Sciatic nerve (tissue), 2 donors: ENCODE data around the gene PMF1. TPM values are rescaled to one million over a fixed set of nuclear protein-coding genes. Genes with fewer than 3 reads are reported as not detected.

Experiments used
- ATAC-seq: fragments of 200-7000 bp; cut with Tn5 transposase; one replicate; pipeline ENCODE4 v1.9.1; 2020; ENCODE audit warnings: mild to moderate bottlenecking, moderate library complexity
- DNase-seq: peaks from one replicate; pipeline ENCODE4 v3.0.0-alpha.2; 2020; ENCODE audit warnings: low spot score
- intact Hi-C: fragments of 100-400 bp; cut with DNase I; formaldehyde crosslinking; loops from one replicate; pipeline ENCODE4 v1.14.2; 2022
- total RNA-seq: library from RNA; stranded (reverse); fragmentation: NEBNext Ultra II Directional; extraction: Animal tissue kit (Norgen Biotek cat#: 25700); gene quantifications from one replicate; pipeline ENCODE4 v1.2.1, GENCODE V29; 2021
- donor health status: DM: no; HTN: no; CAD: no.
- donor health status: DM: no; HTN: no; CAD: no.

The PMF1 gene
- total RNA-seq, 1 donor from 2014 or later: 37.4 TPM

DNA sequence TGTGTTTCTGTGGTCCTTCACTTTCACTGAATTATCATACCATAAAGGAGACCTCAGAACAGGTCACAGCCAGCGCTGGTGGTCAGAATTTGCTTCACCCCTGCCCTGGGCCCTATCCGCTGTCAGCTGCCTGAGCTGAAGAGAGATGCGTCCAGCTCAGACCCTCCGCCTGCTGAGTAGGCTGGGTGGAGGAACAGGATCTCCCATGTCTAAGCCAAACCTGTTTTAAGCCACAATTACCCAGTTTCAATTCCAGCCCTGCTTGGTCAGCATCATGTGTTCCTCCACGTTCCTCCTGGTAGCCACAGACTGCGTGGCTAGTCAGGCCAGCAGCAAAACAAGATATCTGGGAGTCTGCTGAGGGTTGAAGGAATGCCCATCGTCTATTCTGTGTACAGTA lies 15.7 kb downstream of the PMF1 start:
- ATAC-seq (no peak), DNase-seq (no peak)
- intact Hi-C loops: loop anchor here (2.0 kb wide), 1 partner anchor 82 kb away; no protein-coding TSS in a partner anchor

DNA sequence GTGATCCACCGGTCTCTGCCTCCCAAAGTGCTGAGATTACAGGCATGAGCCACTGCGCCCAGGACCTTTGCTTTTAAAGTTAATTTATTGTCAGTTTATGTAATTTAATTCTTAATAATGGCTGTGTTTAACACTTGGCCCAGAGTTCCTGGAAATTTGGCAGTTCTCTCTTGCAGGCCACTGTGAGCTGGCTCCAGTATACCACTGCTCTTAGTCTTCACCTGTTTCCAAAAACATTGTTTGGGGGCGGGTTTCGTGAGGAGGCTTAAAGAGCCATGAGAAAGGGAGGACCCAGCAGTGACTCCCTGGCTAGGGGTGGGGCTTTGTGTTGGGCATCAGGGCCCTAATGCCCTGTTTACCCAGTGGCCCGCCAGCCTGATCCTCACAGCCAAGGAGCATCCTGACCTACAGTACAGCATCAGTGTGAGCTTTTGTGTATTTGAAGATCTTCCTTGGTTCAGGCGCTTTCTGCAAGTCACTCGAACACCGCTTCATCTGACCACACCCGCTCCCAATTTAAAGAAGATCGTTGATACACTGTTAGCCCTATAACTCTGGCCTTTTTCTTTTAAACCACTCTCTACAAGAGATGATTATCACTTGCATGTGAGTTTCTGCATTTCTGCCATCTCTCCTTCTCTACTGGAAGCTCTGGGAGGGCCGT lies 17.1 kb downstream of the PMF1 start:
- no peak for ATAC-seq

DNA sequence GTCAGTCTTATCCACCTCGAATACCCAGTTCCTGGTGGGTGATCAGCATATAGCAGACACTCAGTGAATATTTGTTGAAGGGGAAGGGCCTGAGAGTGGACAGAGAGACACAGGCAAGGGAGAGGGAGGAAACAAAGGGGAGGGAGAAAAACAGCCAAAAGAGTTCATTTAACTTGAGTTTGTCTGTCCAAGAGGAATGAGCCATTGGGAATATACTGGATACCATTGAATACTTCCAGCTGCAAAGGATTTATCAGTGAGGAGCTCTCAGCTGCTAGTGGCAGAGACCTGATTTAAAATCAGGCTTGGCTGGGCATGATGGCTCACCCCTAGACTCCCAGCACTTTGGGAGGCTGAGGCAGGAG lies 17.6 kb downstream of the PMF1 start:
- intact Hi-C loops: no loop called here
- ATAC-seq (peak; percentile 19), DNase-seq (no peak)

More for the DNA sequence above, 17.1 kb downstream of the PMF1 start:
- no peak for DNase-seq
- intact Hi-C loops: loop anchor here (2.0 kb wide), 1 partner anchor 83 kb away; no protein-coding TSS in a partner anchor

- intact Hi-C loops: no loop called here
- no peak for ATAC-seq
These were observed 19.5 kb downstream of the PMF1 start for GRCh38 chr1:156232201-156232894.

GRCh38 chr1:156233426-156234127 lies 20.8 kb downstream of the PMF1 start:
- no peak for ATAC-seq
- intact Hi-C loops: no loop called here
- no peak for DNase-seq

More at GRCh38 chr1:156232201-156232894, 19.5 kb downstream of the PMF1 start:
- no peak for DNase-seq

DNA sequence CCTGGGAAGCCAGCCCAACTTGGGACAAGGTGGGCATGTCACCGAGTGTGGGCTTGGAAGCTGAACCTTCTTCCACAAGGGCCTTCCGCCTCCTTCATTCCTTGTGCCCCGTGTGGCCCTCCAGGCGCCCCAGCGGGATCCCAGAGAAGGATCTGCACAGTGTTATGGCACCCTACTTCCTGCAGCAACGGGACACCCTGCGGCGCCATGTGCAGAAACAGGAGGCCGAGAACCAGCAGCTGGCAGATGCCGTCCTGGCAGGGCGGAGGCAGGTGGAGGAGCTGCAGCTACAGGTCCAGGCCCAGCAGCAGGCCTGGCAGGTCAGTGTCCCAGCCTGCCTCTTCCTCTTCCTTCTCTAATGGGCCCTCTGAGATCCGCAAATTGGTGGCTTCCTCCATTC lies 23.4 kb downstream of the PMF1 start:
- ATAC-seq: no peak
- DNase-seq: no peak
- intact Hi-C loops: no loop called here

GRCh38 chr1:156238248-156238647 lies 25.4 kb downstream of the PMF1 start:
- intact Hi-C loops: no loop called here
- ATAC-seq (no peak), DNase-seq (no peak)

GRCh38 chr1:156241311-156241811 lies 28.6 kb downstream of the PMF1 start:
- intact Hi-C loops: no loop called here
- ATAC-seq: no peak
- no peak for DNase-seq

GRCh38 chr1:156241926-156242325 lies 29.1 kb downstream of the PMF1 start, which contains the start of gene BGLAP:
BGLAP (plus strand) TSS chr1:156242184; CDS start chr1:156242232, 48 bp downstream.
- intact Hi-C loops: no loop called here
- ATAC-seq: no peak
- DNase-seq: no peak

DNA sequence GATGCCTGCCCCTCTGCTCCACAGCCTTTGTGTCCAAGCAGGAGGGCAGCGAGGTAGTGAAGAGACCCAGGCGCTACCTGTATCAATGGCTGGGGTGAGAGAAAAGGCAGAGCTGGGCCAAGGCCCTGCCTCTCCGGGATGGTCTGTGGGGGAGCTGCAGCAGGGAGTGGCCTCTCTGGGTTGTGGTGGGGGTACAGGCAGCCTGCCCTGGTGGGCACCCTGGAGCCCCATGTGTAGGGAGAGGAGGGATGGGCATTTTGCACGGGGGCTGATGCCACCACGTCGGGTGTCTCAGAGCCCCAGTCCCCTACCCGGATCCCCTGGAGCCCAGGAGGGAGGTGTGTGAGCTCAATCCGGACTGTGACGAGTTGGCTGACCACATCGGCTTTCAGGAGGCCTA lies 29.9 kb downstream of the PMF1 start:
- intact Hi-C loops: no loop called here
- ATAC-seq: no peak
- no peak for DNase-seq

GRCh38 chr1:156244126-156244525 lies 31.3 kb downstream of the PMF1 start:
- no peak for ATAC-seq
- no peak for DNase-seq
- intact Hi-C loops: no loop called here

- ATAC-seq (no peak), DNase-seq (no peak)
- intact Hi-C loops: no loop called here
These were observed 31.9 kb downstream of the PMF1 start for GRCh38 chr1:156244712-156245111.

GRCh38 chr1:156245451-156246232 lies 32.8 kb downstream of the PMF1 start:
- ATAC-seq: no peak
- no peak for DNase-seq
- intact Hi-C loops: no loop called here

- intact Hi-C loops: no loop called here
- DNase-seq: no peak
- ATAC-seq: no peak
These were observed 33.5 kb downstream of the PMF1 start for GRCh38 chr1:156246241-156246780.

DNA sequence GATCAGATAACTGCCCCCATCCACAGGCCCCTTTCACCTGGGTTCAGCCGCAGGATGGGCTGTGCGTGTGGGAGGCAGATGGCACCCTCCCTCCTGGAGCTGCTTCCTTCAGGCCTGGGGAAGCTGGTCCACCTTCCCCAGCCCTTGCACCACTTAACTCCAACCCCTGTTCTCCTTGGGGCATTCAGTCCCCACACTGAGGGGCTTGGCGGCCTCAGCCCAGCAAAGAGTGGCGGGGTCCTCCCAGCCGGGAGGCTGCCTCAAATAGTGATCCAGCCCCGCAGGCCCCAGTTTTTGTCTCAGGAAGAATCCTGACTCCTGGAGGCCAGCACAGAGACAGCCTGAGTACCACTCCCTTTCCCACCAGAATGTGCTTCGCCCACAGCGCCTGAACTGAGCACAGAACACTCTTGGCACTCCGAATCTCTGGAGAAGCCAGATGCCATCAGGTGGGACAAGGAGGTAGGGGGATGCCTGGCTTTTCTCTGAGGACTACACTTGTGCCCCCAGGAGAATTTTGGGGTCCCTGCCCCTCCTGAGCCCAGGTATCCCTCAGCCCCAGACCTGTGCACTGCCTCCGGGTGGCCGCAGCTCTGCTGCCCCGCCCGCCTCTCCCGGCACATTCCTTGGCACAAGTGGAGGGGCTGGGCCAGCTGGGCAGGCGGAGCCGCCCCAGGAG lies 34.1 kb downstream of the PMF1 start:
- DNase-seq (peak; percentile 77), ATAC-seq (peak; percentile 83)
- intact Hi-C loops: no loop called here

DNA sequence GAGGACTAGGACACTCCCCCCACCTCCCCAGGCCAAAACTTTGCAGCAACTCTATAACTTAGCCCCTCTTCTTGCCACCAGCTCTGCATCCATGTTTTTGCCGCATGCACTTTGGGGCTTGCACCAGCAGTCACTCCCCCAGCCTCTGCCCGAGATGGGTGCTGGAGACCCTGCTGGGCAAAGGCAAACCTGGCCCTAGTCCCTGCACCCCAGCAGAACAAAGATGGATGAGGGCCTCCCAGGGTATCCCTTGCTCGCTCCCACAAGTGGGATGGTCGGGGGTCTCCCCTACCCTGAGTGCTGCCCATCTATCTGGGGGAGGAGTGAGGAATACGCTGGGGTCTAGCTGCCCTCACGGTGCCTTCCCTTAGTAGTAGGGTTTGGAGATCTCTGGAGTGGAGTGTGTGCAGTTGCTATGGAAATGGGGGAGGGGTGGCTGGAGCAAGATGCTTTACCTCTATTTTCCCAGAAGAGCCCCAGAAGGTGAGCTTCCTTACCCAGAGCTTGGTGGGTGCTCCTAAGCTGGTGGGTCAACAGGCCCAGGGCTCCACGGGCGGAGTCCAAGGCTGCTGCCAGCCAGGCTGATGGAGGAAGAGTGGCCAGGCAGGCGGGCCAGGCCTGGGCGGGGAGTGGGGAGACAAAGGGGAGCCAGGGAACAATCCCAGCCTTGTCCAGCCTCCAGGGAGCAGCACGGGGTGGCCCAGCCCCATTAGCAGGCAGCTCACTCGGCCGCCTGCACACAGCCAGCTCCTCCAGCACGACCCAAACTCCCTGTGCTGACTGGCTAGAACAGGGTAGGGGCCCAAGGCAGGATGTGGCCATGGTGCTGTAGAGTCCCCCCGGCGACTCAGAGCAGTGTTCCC lies 34.9 kb downstream of the PMF1 start, which contains the start of gene PAQR6:
TSS of gene PAQR6 (minus strand) at position 597 of the 863 bp plus-strand sequence. CDS start 1,325 bp downstream, outside the sequence.
- peak; percentile 83 for DNase-seq

DNA sequence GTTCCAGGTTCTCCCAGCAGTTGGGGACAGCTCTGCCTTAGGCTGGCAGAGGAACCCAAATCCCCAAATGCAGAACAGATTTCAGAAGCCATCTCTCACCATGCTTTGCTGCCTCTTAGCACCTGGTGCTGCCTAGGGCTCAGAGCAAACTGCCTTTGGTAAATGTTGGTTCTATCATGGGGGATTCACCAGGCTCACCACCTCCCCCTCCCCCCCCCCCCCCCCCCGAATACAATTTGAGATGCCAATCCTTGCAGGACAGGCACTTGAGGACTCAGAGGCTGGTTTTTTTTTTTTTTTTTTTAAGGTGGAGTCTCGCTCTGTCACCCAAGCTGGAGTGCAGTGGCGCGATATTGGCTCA lies 35.5 kb downstream of the PMF1 start:
- DNase-seq (no peak), ATAC-seq (no peak)
- intact Hi-C loops: no loop called here

More for the DNA sequence above, 34.9 kb downstream of the PMF1 start, which contains the start of gene PAQR6:
- peak; percentile 67 for ATAC-seq
- intact Hi-C loops: no loop called here
